Pancreas (tissue), 10 donors: ENCODE measurements around the gene PLA2R1. TPM values are rescaled to one million over a fixed set of nuclear protein-coding genes. Genes with fewer than 3 reads are reported as not detected.
"Not testable (repeated sequence)": the region's sequence is repeated elsewhere in the genome, so short reads cannot be mapped to it uniquely, and the experiment has no call there.

Experiments
- ATAC-seq, 4 donors: fragments of 200-7000 bp; cut with Tn5 transposase; one replicate each; pipeline versions ENCODE4 v1.8.0 to v1.9.1; 2020; ENCODE audit warnings: mild to moderate bottlenecking in 4 of 4, moderate library complexity in 4 of 4
- DNase-seq, 6 donors: peaks; one replicate each; pipeline ENCODE4 v3.0.0-alpha.2; 2020
- FAIRE-seq: peaks from 2 replicates; lab custom pipeline; 2012; peaks lifted over from hg19 to GRCh38; lab: Jason Lieb, UNC
- H3K27ac ChIP-seq, 4 donors: fragments of 200-600 bp; sonication (generic); 1 replicate in 3 of 4; 2 replicates in 1 of 4; pipeline versions ENCODE4 v1.5.0 to v1.8.0; 2020
- H3K27me3 ChIP-seq, 4 donors: fragments of 200-600 bp; one replicate each; pipeline ENCODE4 v1.8.0; 2021
- H3K36me3 ChIP-seq, 3 donors: fragments of 200-600 bp; sonication (generic) in 1 of 3; one replicate each; pipeline versions ENCODE4 v1.5.0 to v1.8.0; 2020 to 2021
- H3K4me1 ChIP-seq, 3 donors: fragments of 200-600 bp; one replicate each; pipeline ENCODE4 v1.8.0; 2021
- H3K4me3 ChIP-seq, 4 donors: fragments of 200-600 bp; sonication (generic) in 2 of 4; one replicate each; pipeline versions ENCODE4 v1.5.0 to v1.8.0; 2020 to 2021
- H3K9me3 ChIP-seq, 4 donors: fragments of 200-600 bp; one replicate each; pipeline ENCODE4 v1.8.0; 2021
- WGBS, 2 donors: extraction: QIAGEN DNeasy Blood & Tissue Kit; methylation state at CpG; one replicate each; pipeline ENCODE4 v1.1.7; 2013; 5-methylcytosine and 5-hydroxymethylcytosine counted together
- intact Hi-C, 3 donors: fragments of 100-400 bp; cut with DNase I; formaldehyde crosslinking; loops; one replicate each; pipeline versions ENCODE4 v1.11.1 to v1.14.2; 2022
- polyA plus RNA-seq, 2 donors: library from polyadenylated mRNA; stranded (reverse); fragments of 200-250 nt; gene quantifications; one replicate each; pipeline ENCODE4 v1.2.3, GENCODE V29; 2013
- total RNA-seq, 6 donors: library from RNA; stranded (reverse); fragmentation: NEBNext Ultra II Directional in 4 of 6; extraction: Animal tissue kit (Norgen Biotek cat#: 25700) in 4 of 6; gene quantifications; one replicate each; pipeline versions ENCODE4 v1.2.1 to v1.2.4, GENCODE V29; 2021 to 2023
- TF ChIP-seq, protein P1 (sequence below), 4 donors: fragments of 200-600 bp; sonication (generic) in 3 of 4; IDR thresholded peaks; one replicate each; pipeline versions ENCODE4 v1.5.0 to v1.8.0; 2021; ENCODE audit warnings: antibody characterized with exemption in 4 of 4
- donor health status: healthy with polysubstance abuse.
- donor health status: DM: no; HTN: no; CAD: no; lungs with moderate emphysema.
- donor health status: DM: no; HTN: no; CAD: no.
- donor health status: control.
- donor health status: control.
- donor health status: Bipolar disorder and iron deficiency.
- donor health status: DM: yes; HTN: yes; CAD: no.
- donor health status: DM: no; HTN: no; CAD: no.
- donor health status: DM: no; HTN: no; CAD: no.
- donor health status: DM: yes; HTN: yes; CAD: no.

PLA2R1 gene
- total and polyA plus RNA-seq, 8 donors = 0.16 to 1.5 (median 0.69) TPM

DNA sequence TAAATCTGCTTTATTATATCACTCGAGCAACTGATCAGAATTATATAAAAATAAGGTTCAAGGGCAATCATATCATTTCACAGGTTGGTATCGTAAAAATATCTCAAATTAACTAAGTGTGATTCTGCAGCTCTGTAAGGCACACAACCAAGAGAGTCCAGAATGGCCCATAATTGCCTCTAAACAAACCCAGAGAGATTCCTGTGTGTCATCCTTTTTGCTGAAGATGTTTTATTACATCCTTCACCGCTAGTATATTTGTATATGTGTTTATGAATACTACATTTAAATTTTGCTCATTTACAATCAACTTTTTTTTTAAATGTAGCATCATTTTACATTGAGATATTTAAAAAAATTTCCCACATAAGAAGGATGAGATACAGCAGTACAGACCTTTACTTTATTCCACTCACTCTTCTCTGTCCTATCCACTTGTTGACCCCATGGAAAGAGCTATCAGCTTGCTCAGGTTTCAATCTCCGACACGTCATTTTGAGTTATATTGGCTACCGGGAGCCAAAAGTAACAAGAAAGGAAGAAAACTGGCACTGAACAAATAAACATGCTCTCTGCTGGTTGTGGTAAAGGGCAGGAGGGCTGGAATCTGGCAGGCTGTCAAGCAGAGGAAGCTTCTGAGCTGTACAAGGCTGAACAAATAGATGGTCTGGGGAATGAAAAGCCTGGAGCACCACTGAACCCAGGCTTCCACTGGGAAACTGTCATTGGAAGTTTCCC lies 23.1 kb downstream of the PLA2R1 start:
- 43 to 44% methylated on average over 6 of the region's 6 CpGs for WGBS, 2 donors
- no peaks in the 10 kb centered on the region for H3K36me3 ChIP-seq
- no peak overlapping the region for H3K27ac ChIP-seq
- TF ChIP-seq, protein P1, sequence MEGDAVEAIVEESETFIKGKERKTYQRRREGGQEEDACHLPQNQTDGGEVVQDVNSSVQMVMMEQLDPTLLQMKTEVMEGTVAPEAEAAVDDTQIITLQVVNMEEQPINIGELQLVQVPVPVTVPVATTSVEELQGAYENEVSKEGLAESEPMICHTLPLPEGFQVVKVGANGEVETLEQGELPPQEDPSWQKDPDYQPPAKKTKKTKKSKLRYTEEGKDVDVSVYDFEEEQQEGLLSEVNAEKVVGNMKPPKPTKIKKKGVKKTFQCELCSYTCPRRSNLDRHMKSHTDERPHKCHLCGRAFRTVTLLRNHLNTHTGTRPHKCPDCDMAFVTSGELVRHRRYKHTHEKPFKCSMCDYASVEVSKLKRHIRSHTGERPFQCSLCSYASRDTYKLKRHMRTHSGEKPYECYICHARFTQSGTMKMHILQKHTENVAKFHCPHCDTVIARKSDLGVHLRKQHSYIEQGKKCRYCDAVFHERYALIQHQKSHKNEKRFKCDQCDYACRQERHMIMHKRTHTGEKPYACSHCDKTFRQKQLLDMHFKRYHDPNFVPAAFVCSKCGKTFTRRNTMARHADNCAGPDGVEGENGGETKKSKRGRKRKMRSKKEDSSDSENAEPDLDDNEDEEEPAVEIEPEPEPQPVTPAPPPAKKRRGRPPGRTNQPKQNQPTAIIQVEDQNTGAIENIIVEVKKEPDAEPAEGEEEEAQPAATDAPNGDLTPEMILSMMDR (IDR thresholded peaks at IDR 0.05) = no peak
- ATAC-seq (peak in 3 of 4 donors; percentile 28 to 52 (median 50)), FAIRE-seq (no peak), DNase-seq (peak in 2 of 6 donors; percentile 13 to 18)
- intact Hi-C loops = no loop called here
- H3K9me3 ChIP-seq = no peaks in the 10 kb centered on the region
- no peaks in the 10 kb centered on the region for H3K4me1 ChIP-seq
- H3K4me3 ChIP-seq = no peak overlapping the region
- no peaks in the 10 kb centered on the region for H3K27me3 ChIP-seq

DNA sequence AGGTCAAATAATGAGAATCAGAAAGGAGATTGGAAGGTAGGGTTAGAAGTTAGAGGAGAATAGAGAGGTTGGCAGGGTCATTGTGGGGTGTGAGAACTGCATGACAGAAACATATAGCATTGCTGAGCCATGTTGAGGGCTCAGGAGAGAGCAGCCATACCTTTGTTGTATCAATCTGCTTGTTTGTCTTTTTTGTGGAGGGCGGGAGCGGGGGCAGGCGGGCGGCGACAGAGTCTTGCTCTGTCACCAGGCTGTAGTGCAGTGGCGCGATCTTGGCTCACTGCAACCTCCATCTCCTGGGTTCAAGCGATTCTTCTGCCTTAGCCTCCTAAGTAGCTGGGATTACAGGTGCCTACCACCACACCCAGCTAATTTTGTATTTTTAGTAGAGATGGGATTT lies 23.8 kb downstream of the PLA2R1 start:
- ATAC-seq, H3K36me3 ChIP-seq, intact Hi-C loops, FAIRE-seq, H3K27me3 ChIP-seq, H3K4me3 ChIP-seq, H3K4me1 ChIP-seq, H3K9me3 ChIP-seq, H3K27ac ChIP-seq, DNase-seq: not testable (repeated sequence)
- WGBS, 2 donors = 95 to 96% methylated on average over 8 of the region's 8 CpGs

DNA sequence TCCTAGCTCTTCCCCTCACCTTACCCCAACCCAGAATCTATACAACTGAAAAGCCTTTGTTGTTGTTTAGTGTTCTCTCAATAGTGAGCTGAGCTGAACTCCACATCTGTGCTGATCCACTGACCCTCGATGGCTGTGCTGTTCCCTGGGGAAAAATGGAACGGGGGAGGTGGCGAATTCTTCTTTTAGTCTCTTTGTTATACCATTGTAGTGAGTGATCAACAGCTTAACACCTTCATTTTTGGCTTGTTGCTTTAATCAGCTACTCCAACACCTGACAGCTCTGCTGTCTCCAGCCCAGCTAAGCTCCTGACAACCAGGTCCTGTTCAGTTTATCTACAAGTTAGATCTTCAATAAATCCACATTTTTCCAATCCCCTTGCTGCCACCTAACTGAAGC lies 25.7 kb downstream of the PLA2R1 start:
- no peak for DNase-seq
- Histone ChIP-seq H3K4me1 (no peaks in the 10 kb centered on the region), H3K9me3 (no peaks in the 10 kb centered on the region), H3K27me3 (no peaks in the 10 kb centered on the region), H3K27ac (no peak overlapping the region), H3K4me3 (no peak overlapping the region), H3K36me3 (no peaks in the 10 kb centered on the region)
- ATAC-seq = no peak
- intact Hi-C loops = no loop called here
- 62 to 68% methylated on average over 3 of the region's 3 CpGs for WGBS, 2 donors
- FAIRE-seq = no peak
- TF ChIP-seq, protein P1 (IDR thresholded peaks at IDR 0.05) = no peak

DNA sequence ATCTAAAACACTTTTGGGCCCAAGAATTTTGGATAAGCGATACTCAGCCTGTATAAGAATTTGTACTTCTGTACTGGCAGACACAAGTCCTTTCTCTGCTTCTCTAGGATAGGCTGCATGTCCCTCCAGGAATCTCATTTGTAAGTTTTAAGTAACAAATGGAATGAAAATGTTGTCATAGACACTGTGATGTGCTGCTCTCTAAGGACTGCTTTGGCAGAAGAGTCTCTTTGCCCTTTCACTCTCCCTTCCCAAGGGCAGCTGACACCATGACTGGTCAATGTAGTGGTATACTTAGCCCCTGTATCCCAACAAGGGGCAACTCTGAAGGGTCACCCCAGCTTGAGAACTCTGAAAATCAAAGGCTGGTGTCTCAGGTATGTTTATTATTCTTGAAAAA lies 27.3 kb downstream of the PLA2R1 start:
- Histone ChIP-seq H3K36me3 (no peaks in the 10 kb centered on the region), H3K4me3 (no peak overlapping the region), H3K4me1 (no peaks in the 10 kb centered on the region), H3K9me3 (no peaks in the 10 kb centered on the region), H3K27ac (no peak overlapping the region), H3K27me3 (no peaks in the 10 kb centered on the region)
- 90 to 92% methylated on average over 1 of the region's 1 CpG for WGBS, 2 donors
- intact Hi-C loops = no loop called here
- DNase-seq (no peak), ATAC-seq (no peak), FAIRE-seq (no peak)
- TF ChIP-seq, protein P1 (IDR thresholded peaks at IDR 0.05) = no peak

DNA sequence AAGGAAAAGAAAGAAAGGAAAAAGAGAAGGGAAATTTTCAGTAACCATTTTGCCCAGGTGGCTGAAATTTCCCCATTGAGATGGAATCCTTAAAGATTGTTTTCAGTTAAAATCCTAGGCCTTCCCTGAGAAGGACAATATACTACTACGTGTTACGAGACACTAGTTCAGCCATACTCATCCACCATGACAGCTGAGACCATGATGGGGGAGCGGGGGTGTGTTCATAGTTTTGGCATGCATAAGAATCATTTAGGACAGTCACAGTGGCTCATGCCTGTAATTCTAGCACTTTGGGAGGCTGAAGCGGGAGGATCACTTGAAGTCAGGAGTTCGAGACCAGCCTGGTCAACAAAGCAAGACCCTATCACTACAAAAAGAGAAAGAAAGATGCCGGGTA lies 28.0 kb downstream of the PLA2R1 start:
- ATAC-seq (no peak), DNase-seq (no peak), FAIRE-seq (no peak)
- 86 to 96% methylated on average over 6 of the region's 6 CpGs for WGBS, 2 donors
- TF ChIP-seq, protein P1 (IDR thresholded peaks at IDR 0.05) = no peak
- Histone ChIP-seq H3K4me1 (no peaks in the 10 kb centered on the region), H3K27me3 (no peaks in the 10 kb centered on the region), H3K4me3 (no peak overlapping the region), H3K36me3 (no peaks in the 10 kb centered on the region), H3K9me3 (no peaks in the 10 kb centered on the region), H3K27ac (no peak overlapping the region)
- intact Hi-C loops = no loop called here
